Body of pancreas (tissue), 4 donors: Measurements from ENCODE around the gene KBTBD12. TPM values are rescaled to one million over a fixed set of nuclear protein-coding genes. Genes with fewer than 3 reads are reported as not detected.

Experiments
- ATAC-seq: fragments of 150-250 bp; one replicate; pipeline ENCODE4 v1.9.1; 2016
- DNase-seq, 4 donors: peaks; one replicate each; pipeline ENCODE4 v3.0.0-alpha.2; 2019
- H3K27ac ChIP-seq, 4 donors: fragments of 200-600 bp; sonication (generic); 1 replicate in 3 of 4; 2 replicates in 1 of 4; pipeline versions ENCODE4 v1.5.1 to v1.6.1; 2016 to 2019; ENCODE audit warnings: mild to moderate bottlenecking in 1 of 4, mixed read lengths in 1 of 4, moderate library complexity in 1 of 4
- H3K27me3 ChIP-seq, 2 donors: fragments of 200-600 bp; sonication (generic); one replicate each; pipeline ENCODE4 v1.6.0; 2016; ENCODE audit warnings: mild to moderate bottlenecking in 1 of 2
- H3K36me3 ChIP-seq, 2 donors: fragments of 200-600 bp; sonication (generic); replicated peaks in 1 of 2; 2 replicates each; pipeline ENCODE4 v1.5.1; 2016; ENCODE audit warnings: low read depth in 2 of 2; ENCODE audit not compliant: insufficient read depth in 1 of 2
- H3K4me1 ChIP-seq: fragments of 200-600 bp; sonication (generic); one replicate; pipeline ENCODE4 v1.6.0; 2016
- H3K4me3 ChIP-seq, 2 donors: fragments of 200-600 bp; sonication (generic); 1 replicate in 1 of 2; 2 replicates in 1 of 2; pipeline ENCODE4 v1.5.1; 2016 to 2019
- H3K9me3 ChIP-seq, 3 donors: fragments of 200-600 bp; sonication (generic); 1 replicate in 2 of 3; 2 replicates in 1 of 3; pipeline ENCODE4 v1.5.1; 2016
- POLR2A ChIP-seq, 3 donors: fragments of 450-650 bp; IDR thresholded peaks; one replicate each; pipeline ENCODE4 v1.6.1; 2016; ENCODE audit warnings: antibody characterized with exemption in 3 of 3, mild to moderate bottlenecking in 2 of 3
- WGBS, 2 donors: methylation state at CpG; one replicate each; pipeline ENCODE4 v1.1.5; 2017; 5-methylcytosine and 5-hydroxymethylcytosine counted together
- intact Hi-C: fragments of 100-400 bp; cut with DNase I; formaldehyde crosslinking; loops from one replicate; pipeline ENCODE4 v1.15.1; 2023
- total RNA-seq, 2 donors: library from RNA; depleted of rRNA; stranded (reverse); fragments of >200 nt; gene quantifications; one replicate each; pipeline ENCODE4 v1.1.0, GENCODE V29; 2016
- TF ChIP-seq, protein P1 (sequence below), 7 experiments: fragments of 450-650 bp in 4 of 7; fragments of 200-600 bp in 3 of 7; sonication (generic) in 3 of 7; IDR thresholded peaks; one replicate each; pipeline ENCODE4 v1.5.1; 2016 to 2019; ENCODE audit warnings: antibody characterized with exemption in 7 of 7

KBTBD12 gene
- total RNA-seq, 2 donors from 2014 or later = 2.0 to 3.4 TPM

DNA sequence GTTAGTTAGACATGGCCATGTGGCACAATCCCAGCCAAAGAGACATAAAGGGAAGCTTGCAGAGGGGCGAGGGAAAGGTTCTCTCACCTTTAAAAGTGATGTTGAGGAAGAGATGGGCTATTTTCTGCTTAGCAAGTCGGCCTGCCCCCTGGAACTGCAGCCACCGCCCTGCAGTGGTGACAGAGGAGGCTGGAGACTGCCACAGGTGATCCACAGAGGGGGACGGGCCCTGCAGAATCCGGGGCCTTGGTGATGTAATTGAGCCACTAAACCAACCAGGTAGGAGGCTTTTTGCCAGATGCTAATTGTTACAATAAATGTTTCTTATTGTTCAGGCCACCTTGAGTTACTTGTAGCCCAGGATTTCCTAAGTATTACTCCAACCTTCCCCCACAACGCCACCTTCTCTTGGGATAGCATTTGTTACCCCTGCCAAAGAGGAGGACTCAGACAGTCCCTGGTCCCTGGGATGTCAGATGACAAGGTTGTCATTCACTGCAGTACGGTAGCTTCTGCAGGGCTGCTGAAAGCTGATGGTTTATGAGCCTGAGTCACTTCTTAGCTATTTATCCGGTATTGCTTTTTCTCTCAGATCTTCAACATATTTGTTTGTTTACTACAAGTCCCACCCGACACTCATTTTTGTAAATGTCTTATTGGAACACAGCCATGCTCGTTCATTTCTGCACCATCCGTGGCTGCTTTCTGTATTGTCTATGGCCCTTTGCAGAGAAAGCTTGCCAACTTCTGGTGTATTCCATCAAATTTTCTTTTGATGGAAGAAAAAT lies 73.9 kb downstream of the KBTBD12 start:
- H3K27ac ChIP-seq = no peak overlapping the region
- no peak for ATAC-seq
- intact Hi-C loops = no loop called here
- no peaks in the 10 kb centered on the region for H3K9me3 ChIP-seq
- 58 to 67% methylated on average over 11 of the region's 11 CpGs for WGBS, 2 donors
- H3K4me1 ChIP-seq = no peaks in the 10 kb centered on the region
- H3K27me3 ChIP-seq = no peaks in the 10 kb centered on the region
- no peak for DNase-seq
- TF ChIP-seq POLR2A (IDR thresholded peaks at IDR 0.05) = no peak
- TF ChIP-seq, protein P1, sequence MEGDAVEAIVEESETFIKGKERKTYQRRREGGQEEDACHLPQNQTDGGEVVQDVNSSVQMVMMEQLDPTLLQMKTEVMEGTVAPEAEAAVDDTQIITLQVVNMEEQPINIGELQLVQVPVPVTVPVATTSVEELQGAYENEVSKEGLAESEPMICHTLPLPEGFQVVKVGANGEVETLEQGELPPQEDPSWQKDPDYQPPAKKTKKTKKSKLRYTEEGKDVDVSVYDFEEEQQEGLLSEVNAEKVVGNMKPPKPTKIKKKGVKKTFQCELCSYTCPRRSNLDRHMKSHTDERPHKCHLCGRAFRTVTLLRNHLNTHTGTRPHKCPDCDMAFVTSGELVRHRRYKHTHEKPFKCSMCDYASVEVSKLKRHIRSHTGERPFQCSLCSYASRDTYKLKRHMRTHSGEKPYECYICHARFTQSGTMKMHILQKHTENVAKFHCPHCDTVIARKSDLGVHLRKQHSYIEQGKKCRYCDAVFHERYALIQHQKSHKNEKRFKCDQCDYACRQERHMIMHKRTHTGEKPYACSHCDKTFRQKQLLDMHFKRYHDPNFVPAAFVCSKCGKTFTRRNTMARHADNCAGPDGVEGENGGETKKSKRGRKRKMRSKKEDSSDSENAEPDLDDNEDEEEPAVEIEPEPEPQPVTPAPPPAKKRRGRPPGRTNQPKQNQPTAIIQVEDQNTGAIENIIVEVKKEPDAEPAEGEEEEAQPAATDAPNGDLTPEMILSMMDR (IDR thresholded peaks at IDR 0.05) = no peak
- H3K36me3 ChIP-seq = no peaks in the 10 kb centered on the region
- no peak overlapping the region for H3K4me3 ChIP-seq

DNA sequence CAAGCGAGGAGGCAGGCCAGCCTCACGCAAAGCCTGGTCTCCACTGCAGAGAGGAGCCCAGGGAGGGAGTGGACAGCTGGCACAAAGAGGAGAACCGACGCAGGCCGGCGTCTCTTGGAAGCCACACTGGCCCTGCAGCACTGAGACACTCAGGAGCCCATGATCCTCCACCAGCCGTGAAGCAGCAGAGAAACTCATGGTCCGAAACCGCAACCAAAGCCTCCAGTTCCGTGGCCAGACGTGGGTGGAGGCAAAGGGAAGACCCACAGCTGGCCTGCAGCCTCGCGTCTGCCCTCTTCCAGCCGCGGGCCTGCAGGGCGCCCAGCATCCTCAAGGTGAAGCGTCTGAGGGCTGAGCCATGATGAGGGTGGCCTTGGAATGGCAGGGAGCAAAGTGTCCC lies 75.0 kb downstream of the KBTBD12 start:
- intact Hi-C loops = no loop called here
- no peaks in the 10 kb centered on the region for H3K4me1 ChIP-seq
- no peak for DNase-seq
- H3K9me3 ChIP-seq = no peaks in the 10 kb centered on the region
- H3K27ac ChIP-seq = no peak overlapping the region
- TF ChIP-seq POLR2A (IDR thresholded peaks at IDR 0.05) = no peak
- TF ChIP-seq, protein P1 (IDR thresholded peaks at IDR 0.05) = no peak
- WGBS, 2 donors = 81 to 90% methylated on average over 9 to 16 of the region's 17 CpGs
- no peak overlapping the region for H3K4me3 ChIP-seq
- H3K36me3 ChIP-seq = no peaks in the 10 kb centered on the region
- H3K27me3 ChIP-seq = no peaks in the 10 kb centered on the region
- no peak for ATAC-seq

DNA sequence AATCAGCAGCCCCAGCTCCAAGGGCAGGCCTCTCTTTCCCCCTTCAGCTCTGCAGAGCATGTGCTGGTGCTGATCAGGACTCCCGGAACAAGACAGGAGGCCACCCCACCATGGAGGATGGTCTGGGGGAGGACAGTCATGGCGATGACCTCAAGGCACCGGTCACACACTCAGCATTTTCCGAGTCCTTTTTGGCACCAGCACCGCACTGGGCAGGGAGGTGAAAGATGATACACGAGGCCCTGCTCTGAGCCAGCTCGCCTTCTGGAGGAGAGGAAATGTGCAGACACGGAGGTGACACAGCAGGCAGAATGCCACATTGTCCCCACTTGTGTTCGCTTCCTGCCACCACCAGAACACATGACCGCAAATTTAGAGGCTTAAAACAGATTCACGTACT lies 75.4 kb downstream of the KBTBD12 start:
- no peak for TF ChIP-seq POLR2A (IDR thresholded peaks at IDR 0.05)
- TF ChIP-seq, protein P1 (IDR thresholded peaks at IDR 0.05) = no peak
- DNase-seq (no peak), ATAC-seq (no peak)
- Histone ChIP-seq H3K27ac (no peak overlapping the region), H3K9me3 (no peaks in the 10 kb centered on the region), H3K27me3 (no peaks in the 10 kb centered on the region), H3K4me3 (no peak overlapping the region), H3K4me1 (no peaks in the 10 kb centered on the region), H3K36me3 (no peaks in the 10 kb centered on the region)
- intact Hi-C loops = no loop called here
- WGBS, 2 donors = 77 to 83% methylated on average over 10 to 11 of the region's 11 CpGs

DNA sequence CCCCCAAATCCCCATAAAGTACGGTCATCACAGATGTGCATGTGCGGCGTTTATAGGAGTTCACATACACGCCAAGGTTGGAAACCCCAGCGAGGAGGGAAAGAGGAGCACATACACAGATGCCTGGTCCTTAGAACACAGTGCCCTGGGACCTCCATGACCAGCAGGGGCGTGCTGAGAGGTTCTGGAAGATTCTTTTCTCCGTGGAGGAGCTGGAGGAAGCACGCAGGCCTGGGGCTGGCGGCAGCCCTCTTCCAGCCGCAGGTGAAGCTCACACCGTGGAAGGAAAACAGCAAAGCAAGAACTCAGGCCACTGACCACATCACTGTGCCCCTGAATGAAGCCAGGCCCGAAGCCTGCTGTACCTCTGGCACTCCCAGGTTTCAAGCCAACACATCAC lies 76.2 kb downstream of the KBTBD12 start:
- DNase-seq (no peak), ATAC-seq (no peak)
- Histone ChIP-seq H3K36me3 (no peaks in the 10 kb centered on the region), H3K27me3 (no peaks in the 10 kb centered on the region), H3K27ac (no peak overlapping the region), H3K4me3 (no peak overlapping the region), H3K9me3 (no peaks in the 10 kb centered on the region), H3K4me1 (no peaks in the 10 kb centered on the region)
- 83 to 88% methylated on average over 11 to 12 of the region's 12 CpGs for WGBS, 2 donors
- intact Hi-C loops = no loop called here
- no peak for TF ChIP-seq POLR2A (IDR thresholded peaks at IDR 0.05)
- TF ChIP-seq, protein P1 (IDR thresholded peaks at IDR 0.05) = no peak

DNA sequence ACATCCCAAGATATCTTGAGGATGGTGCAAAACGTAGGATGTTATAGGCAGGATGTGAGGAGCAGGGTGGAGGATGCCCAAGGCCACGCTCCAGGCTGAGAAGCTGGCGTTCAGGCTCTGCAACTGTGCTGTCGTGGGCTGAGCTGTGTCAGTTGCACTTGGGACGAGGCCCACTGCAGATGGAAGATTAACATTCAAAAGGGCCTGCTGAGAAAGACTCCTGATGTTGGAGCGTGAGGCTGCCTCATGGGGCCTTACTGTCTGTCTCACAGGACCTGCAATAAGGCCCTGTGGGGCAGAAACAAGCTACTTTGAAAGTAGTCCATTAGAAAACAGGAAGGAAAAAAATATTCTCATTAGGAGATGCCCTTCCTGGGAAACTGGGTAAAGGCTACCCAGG lies 76.6 kb downstream of the KBTBD12 start:
- no peak for ATAC-seq
- H3K4me3 ChIP-seq = no peak overlapping the region
- no peaks in the 10 kb centered on the region for H3K27me3 ChIP-seq
- H3K36me3 ChIP-seq = no peaks in the 10 kb centered on the region
- no peak overlapping the region for H3K27ac ChIP-seq
- H3K9me3 ChIP-seq = no peaks in the 10 kb centered on the region
- intact Hi-C loops = no loop called here
- TF ChIP-seq, protein P1 (IDR thresholded peaks at IDR 0.05) = no peak
- TF ChIP-seq POLR2A (IDR thresholded peaks at IDR 0.05) = no peak
- DNase-seq = no peak
- no peaks in the 10 kb centered on the region for H3K4me1 ChIP-seq
- WGBS, 2 donors = 69 to 80% methylated on average over 6 of the region's 6 CpGs
